HepG2 (cell line): ENCODE data around the gene NAV1. TPM values are rescaled to one million over a fixed set of nuclear protein-coding genes. Genes with fewer than 3 reads are reported as not detected.

Experiments used
- ATAC-seq: fragments of 200-7000 bp; cut with Tn5 transposase; 3 replicates; pipeline ENCODE4 v1.9.1; 2020; ENCODE audit warnings: mild to moderate bottlenecking, moderate library complexity
- BruUV-seq: library from RNA; stranded (reverse); fragments of 400-500 nt; replicated peaks from 2 replicates; lab custom pipeline; 2021; lab: Mats Ljungman, UMichigan
- CTCF ChIA-PET: fragments of 300-600 bp; formaldehyde crosslinking; extraction: SDS; loops from one replicate; lab custom pipeline; 2021; ENCODE audit warnings: low total read pairs, inconsistent platforms, low intra/inter-chr PET ratio; lab: Yijun Ruan, JAX
- POLR2A ChIA-PET: fragments of 350-600 bp; sonication (Branson Sonifier 250); formaldehyde crosslinking; loops from one replicate; lab custom pipeline; 2020; ENCODE audit warnings: antibody characterized with exemption, inconsistent platforms; lab: Yijun Ruan, JAX
- DNase-seq: peaks from one replicate; pipeline ENCODE4 v3.0.0-alpha.2; 2015; ENCODE audit warnings: low spot score
- FAIRE-seq: peaks from 3 replicates; lab custom pipeline; 2011; peaks lifted over from hg19 to GRCh38; lab: Jason Lieb, UNC
- H2AFZ ChIP-seq: one replicate; pipeline ENCODE4 v1.6.1; 2011; ENCODE audit warnings: low read length, inconsistent platforms
- H3K27ac ChIP-seq: fragments of 300-600 bp; 3 replicates; pipeline ENCODE4 v1.8.0; 2011; ENCODE audit warnings: mixed run types, mild to moderate bottlenecking, mixed read lengths, low read length, inconsistent platforms; ENCODE audit not compliant: insufficient read depth; ENCODE audit errors: extremely low read length
- H3K27me3 ChIP-seq, 2 experiments: fragments of 200-600 bp in 1 of 2; 2 replicates in 1 of 2; 3 replicates in 1 of 2; pipeline versions ENCODE4 v1.6.0 to v1.8.0; 2011; ENCODE audit warnings: low read length in 2 of 2, mild to moderate bottlenecking in 2 of 2, moderate library complexity in 2 of 2, inconsistent platforms in 1 of 2; ENCODE audit not compliant: insufficient read depth in 2 of 2, control insufficient read depth in 1 of 2
- H3K36me3 ChIP-seq, 2 experiments: fragments of 200-600 bp in 1 of 2; replicated peaks in 1 of 2; 2 replicates in 1 of 2; 3 replicates in 1 of 2; pipeline versions ENCODE4 v1.5.1 to v1.8.0; 2011; ENCODE audit warnings: low read length in 2 of 2, inconsistent platforms in 1 of 2; ENCODE audit not compliant: insufficient read depth in 2 of 2, control insufficient read depth in 1 of 2
- H3K4me1 ChIP-seq: 2 replicates; pipeline ENCODE4 v1.5.1; 2012; ENCODE audit warnings: low read length, inconsistent platforms; ENCODE audit not compliant: insufficient read depth
- H3K4me2 ChIP-seq: 2 replicates; pipeline ENCODE4 v1.6.0; 2011; ENCODE audit warnings: low read depth, low read length, inconsistent platforms
- H3K4me3 ChIP-seq, 3 experiments: fragments of 200-600 bp in 1 of 3; sonication (generic), shearing (Covaris generic) in 1 of 3; replicated peaks in 1 of 3; 2 replicates each; pipeline ENCODE4 v1.5.1; 2011 to 2016; ENCODE audit warnings: low read length in 3 of 3, inconsistent platforms in 2 of 3, low read depth in 2 of 3, mild to moderate bottlenecking in 2 of 3, control low read depth in 1 of 3, mixed read lengths in 1 of 3; ENCODE audit not compliant: insufficient read depth in 1 of 3
- H3K79me2 ChIP-seq: one replicate; pipeline ENCODE4 v1.6.1; 2011; ENCODE audit warnings: low read length, inconsistent platforms; ENCODE audit not compliant: insufficient read depth
- H3K9ac ChIP-seq: 2 replicates; pipeline ENCODE4 v1.6.0; 2011; ENCODE audit warnings: mild to moderate bottlenecking, low read depth, low read length, inconsistent platforms; ENCODE audit not compliant: insufficient read depth
- H3K9me3 ChIP-seq: 2 replicates; pipeline ENCODE4 v1.5.1; 2012; ENCODE audit warnings: mild to moderate bottlenecking, low read length
- H4K20me1 ChIP-seq: 2 replicates; pipeline ENCODE4 v1.6.0; 2011; ENCODE audit warnings: inconsistent platforms, mild to moderate bottlenecking, low read length, moderate library complexity; ENCODE audit not compliant: insufficient read depth
- HNRNPLL ChIP-seq: fragments of 200-400 bp; formaldehyde crosslinking; IDR thresholded peaks from 2 replicates; pipeline ENCODE4 v1.6.1; 2017; ENCODE audit warnings: mild to moderate bottlenecking, low read depth, low read length; ENCODE audit not compliant: poor library complexity, severe bottlenecking
- MEIS2 ChIP-seq: sonication (generic); formaldehyde crosslinking; IDR thresholded peaks from 2 replicates; pipeline ENCODE4 v1.9.0; 2021; ENCODE audit warnings: mild to moderate bottlenecking, missing genetic modification reagents
- ONECUT2 ChIP-seq: sonication (generic); formaldehyde crosslinking; IDR thresholded peaks from 2 replicates; pipeline ENCODE4 v1.4.0; 2020; ENCODE audit warnings: missing genetic modification reagents
- SMAD1 ChIP-seq: sonication (generic); formaldehyde crosslinking; IDR thresholded peaks from 2 replicates; pipeline ENCODE4 v1.4.0; 2020; ENCODE audit warnings: missing genetic modification reagents, low read depth, mild to moderate bottlenecking, borderline replicate concordance
- SP4 ChIP-seq: sonication (generic); formaldehyde crosslinking; IDR thresholded peaks from 2 replicates; pipeline ENCODE4 v1.8.1; 2023; ENCODE audit warnings: mild to moderate bottlenecking, missing genetic modification reagents
- TBX3 ChIP-seq: fragments of 450-650 bp; IDR thresholded peaks from 2 replicates; pipeline ENCODE4 v1.6.1; 2017; ENCODE audit warnings: antibody characterized with exemption, mild to moderate bottlenecking, inconsistent platforms, borderline replicate concordance
- TCF12 ChIP-seq, 2 experiments: fragments of 450-650 bp in 1 of 2; sonication (generic) in 1 of 2; formaldehyde crosslinking in 1 of 2; IDR thresholded peaks; 2 replicates each; pipeline versions ENCODE4 v1.6.1 to v1.8.0; 2017 to 2022; ENCODE audit warnings: antibody characterized with exemption in 1 of 2, mild to moderate bottlenecking in 1 of 2, missing genetic modification reagents in 1 of 2, moderate library complexity in 1 of 2
- TFDP1 ChIP-seq: IDR thresholded peaks from 2 replicates; pipeline ENCODE4 v1.6.1; 2016; ENCODE audit warnings: missing compliant biosample characterization, missing genetic modification reagents, borderline replicate concordance
- ZBTB8A ChIP-seq: sonication (generic); formaldehyde crosslinking; IDR thresholded peaks from 2 replicates; pipeline ENCODE4 v1.4.0; 2020; ENCODE audit warnings: mild to moderate bottlenecking, low read depth, missing genetic modification reagents, borderline replicate concordance
- ZFP36 ChIP-seq: fragments of 150-350 bp; IDR thresholded peaks from 2 replicates; pipeline ENCODE4 v1.6.1; 2018; ENCODE audit warnings: borderline replicate concordance, low read length, low read depth; ENCODE audit not compliant: partially characterized antibody
- ZNF205 ChIP-seq: IDR thresholded peaks from 2 replicates; pipeline ENCODE4 v1.6.1; 2018; ENCODE audit warnings: missing biosample characterization, missing genetic modification reagents
- ZNF329 ChIP-seq: sonication (generic); formaldehyde crosslinking; IDR thresholded peaks from 2 replicates; pipeline ENCODE4 v1.9.0; 2021; ENCODE audit warnings: low read depth, mild to moderate bottlenecking, missing genetic modification reagents
- ZNF350 ChIP-seq: sonication (generic); formaldehyde crosslinking; IDR thresholded peaks from 2 replicates; pipeline ENCODE4 v1.4.0; 2020; ENCODE audit warnings: mild to moderate bottlenecking, low read depth, missing genetic modification reagents, borderline replicate concordance
- ZNF44 ChIP-seq: sonication (generic); formaldehyde crosslinking; IDR thresholded peaks from 2 replicates; pipeline ENCODE4 v1.5.1; 2020; ENCODE audit warnings: mild to moderate bottlenecking, missing genetic modification reagents
- ZNF709 ChIP-seq: sonication (generic); formaldehyde crosslinking; IDR thresholded peaks from 2 replicates; pipeline ENCODE4 v1.5.0; 2020; ENCODE audit warnings: mild to moderate bottlenecking, missing genetic modification reagents
- WGBS: methylation state at CpG from one replicate; pipeline ENCODE4 v1.1.6; 2017; ENCODE audit warnings: low lambda C conversion rate; 5-methylcytosine and 5-hydroxymethylcytosine counted together
- in situ Hi-C: cut with HindIII; loops from 2 replicates; pipeline ENCODE4 v1.10.0; 2017; ENCODE audit warnings: low pct_unique_long_range_greater_than_20kb; ENCODE audit not compliant: extremely low pct_ligation_motif_present
- intact Hi-C: fragments of 100-400 bp; cut with micrococcal nuclease; formaldehyde crosslinking; loops from one replicate; pipeline ENCODE4 v1.10.0; 2022; ENCODE audit not compliant: unreplicated experiment
- polyA plus RNA-seq, 8 experiments: library from polyadenylated mRNA; depleted of rRNA in 3 of 8; stranded (reverse) in 7 of 8; unstranded in 1 of 8; fragments of >200 nt; fragmentation: Illumina TruSeq in 4 of 8; extraction: Trizol in 4 of 8; gene quantifications; 2 replicates each; pipeline versions ENCODE4 v1.2.1 to v1.2.3, GENCODE V29; 2011 to 2016; ENCODE audit warnings: low read depth in 4 of 8, missing spikeins in 1 of 8, mixed read lengths in 1 of 8; ENCODE audit not compliant: insufficient read depth in 1 of 8
- total RNA-seq, 5 experiments: library from RNA; depleted of rRNA; stranded (reverse); fragments of >200 nt; fragmentation: Illumina TruSeq; extraction: Trizol; gene quantifications; 2 replicates each; pipeline ENCODE4 v1.2.3, GENCODE V29; 2016; ENCODE audit warnings: low read depth in 1 of 5

NAV1 gene
- total and polyA plus RNA-seq, 2 of the 13 experiments (the other 11 are each of a cell fraction or from before 2014, with no cell fraction given) = not detected

- no peak overlapping the region for H3K4me3 ChIP-seq
- no peak overlapping the region for H2AFZ ChIP-seq
- TF ChIP-seq ZBTB8A (no peak), TCF12 (IDR thresholded peaks at IDR 0.05) (no peak), TCF12 (CRISPR knock-in tag; IDR thresholded peaks at IDR 0.05) (no peak), TBX3 (no peak), ZNF350 (CRISPR knock-in tag) (no peak), ONECUT2 (CRISPR knock-in tag) (no peak)
- H3K4me1 ChIP-seq = peaks cover 17% of the 10 kb centered on the region
- CTCF ChIA-PET = interaction anchor here (8.4 kb wide), 1 partner anchor 33 kb away, joined by 226 read pairs; no protein-coding TSS in a partner anchor
- ATAC-seq (no peak), FAIRE-seq (no peak), DNase-seq (no peak)
- POLR2A ChIA-PET = no interaction called here
- H3K9me3 ChIP-seq = no peaks in the 10 kb centered on the region
- no peaks in the 10 kb centered on the region for H3K79me2 ChIP-seq
- no peaks in the 10 kb centered on the region for H3K36me3 ChIP-seq
- H3K4me2 ChIP-seq = no peak overlapping the region
- H3K27me3 ChIP-seq = peaks cover 1 to 14% of the 10 kb centered on the region in 2 experiments; a peak in 2 of 5 replicates
- intact Hi-C loops (no loop called here), in situ Hi-C loops (loop anchor here (5.0 kb wide), 2 partner anchors 37 to 67 kb away; no protein-coding TSS in a partner anchor)
- no peak overlapping the region for H3K27ac ChIP-seq
- no TSS peak for BruUV-seq
- no peaks in the 10 kb centered on the region for H4K20me1 ChIP-seq
- no peak overlapping the region for H3K9ac ChIP-seq
- 30% methylated on average over 2 of the region's 2 CpGs for WGBS
Measured at GRCh38 chr1:201514466-201514865, 24.5 kb upstream of the NAV1 start.

- no peak for ATAC-seq
- TF ChIP-seq TFDP1 (no peak), ZFP36 (no peak), ZNF205 (CRISPR knock-in tag) (no peak), ZNF329 (no peak), HNRNPLL (no peak), MEIS2 (CRISPR knock-in tag) (no peak), ZNF44 (CRISPR knock-in tag) (no peak), SMAD1 (CRISPR knock-in tag) (no peak), ZNF709 (no peak), SP4 (CRISPR knock-in tag) (no peak)
Measured at GRCh38 chr1:201515062-201515750, 23.7 kb upstream of the NAV1 start.

More at GRCh38 chr1:201515062-201515750, 23.7 kb upstream of the NAV1 start:
- H3K9ac ChIP-seq = no peak overlapping the region
- no peak overlapping the region for H3K4me2 ChIP-seq
- intact Hi-C loops (no loop called here), in situ Hi-C loops (no loop called here)
- peaks cover 1 to 14% of the 10 kb centered on the region in 2 experiments; a peak in 2 of 5 replicates for H3K27me3 ChIP-seq
- BruUV-seq = no TSS peak
- H4K20me1 ChIP-seq = no peaks in the 10 kb centered on the region
- H2AFZ ChIP-seq = no peak overlapping the region
- peaks cover 17% of the 10 kb centered on the region for H3K4me1 ChIP-seq
- CTCF ChIA-PET = interaction anchor here (8.4 kb wide), 1 partner anchor 33 kb away, joined by 226 read pairs; no protein-coding TSS in a partner anchor
- no peak overlapping the region for H3K4me3 ChIP-seq
- WGBS = 6% methylated on average over 9 of the region's 9 CpGs
- no peak overlapping the region for H3K27ac ChIP-seq
- no peak for FAIRE-seq
- no peak for DNase-seq
- H3K79me2 ChIP-seq = no peaks in the 10 kb centered on the region
- no peaks in the 10 kb centered on the region for H3K36me3 ChIP-seq
- H3K9me3 ChIP-seq = no peaks in the 10 kb centered on the region
- POLR2A ChIA-PET = no interaction called here
